Gastroesophageal sphincter (tissue), 3 donors: ENCODE measurements around the gene SNX3.

Experiments
- POLR2A ChIP-seq, 2 donors: fragments of 450-650 bp; IDR thresholded peaks; one replicate each; pipeline ENCODE4 v1.6.1; 2017; ENCODE audit warnings: antibody characterized with exemption in 2 of 2, mild to moderate bottlenecking in 2 of 2, moderate library complexity in 1 of 2
- TF ChIP-seq, protein P1 (sequence below), 4 experiments: fragments of 200-600 bp in 2 of 4; fragments of 450-650 bp in 2 of 4; sonication (generic) in 1 of 4; IDR thresholded peaks; one replicate each; pipeline ENCODE4 v1.5.1; 2017 to 2019; ENCODE audit warnings: antibody characterized with exemption in 4 of 4, mild to moderate bottlenecking in 2 of 4, moderate library complexity in 2 of 4

DNA sequence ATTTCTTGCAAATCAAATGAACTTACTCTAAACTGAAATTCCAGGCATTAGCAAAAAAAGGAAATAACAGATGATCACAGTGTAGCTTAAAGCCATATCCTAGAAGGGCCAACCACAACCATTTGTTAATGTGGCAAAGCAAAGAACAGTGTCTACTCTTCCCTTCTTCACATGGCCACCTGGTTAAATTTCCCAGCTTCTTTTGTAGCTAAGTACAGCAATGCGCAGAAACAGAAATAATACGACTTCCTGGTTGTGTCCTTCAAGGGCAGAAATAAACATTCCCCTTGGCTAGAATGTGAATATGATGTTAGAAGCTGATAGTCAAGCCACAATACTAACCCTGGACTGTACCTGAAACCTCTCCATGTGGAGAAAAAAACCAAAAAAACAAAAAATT lies 9.6 kb downstream of the SNX3 start:
- TF ChIP-seq, protein P1, sequence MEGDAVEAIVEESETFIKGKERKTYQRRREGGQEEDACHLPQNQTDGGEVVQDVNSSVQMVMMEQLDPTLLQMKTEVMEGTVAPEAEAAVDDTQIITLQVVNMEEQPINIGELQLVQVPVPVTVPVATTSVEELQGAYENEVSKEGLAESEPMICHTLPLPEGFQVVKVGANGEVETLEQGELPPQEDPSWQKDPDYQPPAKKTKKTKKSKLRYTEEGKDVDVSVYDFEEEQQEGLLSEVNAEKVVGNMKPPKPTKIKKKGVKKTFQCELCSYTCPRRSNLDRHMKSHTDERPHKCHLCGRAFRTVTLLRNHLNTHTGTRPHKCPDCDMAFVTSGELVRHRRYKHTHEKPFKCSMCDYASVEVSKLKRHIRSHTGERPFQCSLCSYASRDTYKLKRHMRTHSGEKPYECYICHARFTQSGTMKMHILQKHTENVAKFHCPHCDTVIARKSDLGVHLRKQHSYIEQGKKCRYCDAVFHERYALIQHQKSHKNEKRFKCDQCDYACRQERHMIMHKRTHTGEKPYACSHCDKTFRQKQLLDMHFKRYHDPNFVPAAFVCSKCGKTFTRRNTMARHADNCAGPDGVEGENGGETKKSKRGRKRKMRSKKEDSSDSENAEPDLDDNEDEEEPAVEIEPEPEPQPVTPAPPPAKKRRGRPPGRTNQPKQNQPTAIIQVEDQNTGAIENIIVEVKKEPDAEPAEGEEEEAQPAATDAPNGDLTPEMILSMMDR (IDR thresholded peaks at IDR 0.05): no peak
- TF ChIP-seq POLR2A (IDR thresholded peaks at IDR 0.05): no peak
